ENCODE measurements around the gene WNT3.

The WNT3 gene

DNA sequence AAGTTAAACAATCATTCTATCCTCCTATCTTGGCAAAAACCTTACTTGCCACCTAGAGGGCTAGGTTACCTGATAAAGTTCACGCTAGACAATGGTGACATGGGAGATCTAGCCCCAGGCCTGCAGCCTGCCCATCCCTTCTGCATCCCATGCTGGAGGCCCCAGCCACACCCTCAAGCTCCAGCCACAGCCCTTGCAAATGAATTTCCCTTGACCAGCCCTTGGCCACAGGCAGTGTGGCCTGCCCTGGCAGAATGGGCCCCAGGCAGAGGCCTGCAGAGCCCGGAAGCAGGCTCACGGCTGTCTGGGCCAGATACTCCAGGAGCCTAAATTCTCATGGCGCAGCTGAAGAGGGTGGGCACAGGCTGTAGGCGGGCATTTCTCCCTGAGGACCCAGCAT, 14.9 kb downstream of the WNT3 start:
- no peak for TF ChIP-seq CTCF (IDR thresholded peaks at IDR 0.05; ENCODE audit: insufficient read depth, low read depth, low read length, missing control alignments)
- DNase-seq (ENCODE audit: low read depth), result no peak
- no peak overlapping the region for H3K4me3 ChIP-seq (ENCODE audit: low read depth, low read length)

DNA sequence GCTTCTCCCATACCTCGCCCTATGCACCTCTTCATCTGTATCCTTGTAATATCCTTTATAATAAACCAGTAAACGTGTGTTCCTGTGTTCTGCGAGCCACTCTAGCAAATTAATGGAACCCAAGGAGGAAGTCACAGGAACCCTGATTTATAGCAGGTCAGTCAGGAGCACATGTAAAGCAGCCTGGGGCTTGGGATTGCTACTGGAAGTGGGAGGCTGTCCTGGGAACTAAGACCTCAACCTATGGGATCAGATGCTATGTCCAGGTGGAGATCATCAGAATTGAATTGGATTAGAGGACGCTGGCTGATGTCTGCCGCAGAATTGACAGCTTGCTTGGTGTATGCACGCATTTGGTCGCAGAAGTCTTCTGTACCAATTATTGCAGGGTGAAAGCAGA, 15.7 kb downstream of the WNT3 start:
- H3K4me3 ChIP-seq (ENCODE audit: low read depth, low read length), result no peak overlapping the region
- DNase-seq (ENCODE audit: low read depth), result no peak
- no peak for TF ChIP-seq CTCF (IDR thresholded peaks at IDR 0.05; ENCODE audit: insufficient read depth, low read depth, low read length, missing control alignments)

- TF ChIP-seq CTCF (IDR thresholded peaks at IDR 0.05; ENCODE audit: insufficient read depth, low read depth, low read length, missing control alignments), result no peak
- no peak for DNase-seq (ENCODE audit: low read depth)
- H3K4me3 ChIP-seq (ENCODE audit: low read depth, low read length), result no peak overlapping the region
Observed at GRCh38 chr17:46800573-46800972, 17.9 kb downstream of the WNT3 start.

DNA sequence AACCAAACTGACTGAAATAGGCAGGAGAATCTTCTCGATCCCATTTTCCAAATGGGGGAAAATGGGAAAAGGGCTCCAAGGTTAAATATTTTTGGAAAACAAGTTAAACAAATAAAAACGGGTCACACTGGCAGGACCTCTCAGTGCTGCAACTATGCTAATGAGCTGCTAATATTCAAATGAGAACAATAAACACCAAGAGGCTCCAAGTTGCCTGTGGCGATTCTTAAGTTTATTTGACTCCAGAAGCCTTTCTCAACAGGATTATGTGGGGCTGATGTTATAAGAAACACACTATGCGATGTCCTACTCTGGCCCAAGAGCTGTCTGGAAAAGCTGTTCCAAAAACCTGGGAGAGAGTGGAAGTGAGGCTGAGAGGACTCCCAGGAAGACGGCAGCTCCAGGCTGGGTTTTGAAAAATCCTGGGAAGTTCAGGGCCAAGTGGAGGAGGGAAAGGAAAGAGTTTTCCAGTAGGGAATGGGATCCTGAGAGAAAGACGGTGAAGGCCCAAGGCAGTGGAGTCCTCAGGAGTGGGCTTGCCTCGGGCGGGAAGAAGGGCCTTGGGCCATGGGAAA, 21.4 kb downstream of the WNT3 start:
- no peak overlapping the region for H3K4me3 ChIP-seq (ENCODE audit: low read depth, low read length)
- TF ChIP-seq CTCF (IDR thresholded peaks at IDR 0.05; ENCODE audit: insufficient read depth, low read depth, low read length, missing control alignments), result no peak

DNA sequence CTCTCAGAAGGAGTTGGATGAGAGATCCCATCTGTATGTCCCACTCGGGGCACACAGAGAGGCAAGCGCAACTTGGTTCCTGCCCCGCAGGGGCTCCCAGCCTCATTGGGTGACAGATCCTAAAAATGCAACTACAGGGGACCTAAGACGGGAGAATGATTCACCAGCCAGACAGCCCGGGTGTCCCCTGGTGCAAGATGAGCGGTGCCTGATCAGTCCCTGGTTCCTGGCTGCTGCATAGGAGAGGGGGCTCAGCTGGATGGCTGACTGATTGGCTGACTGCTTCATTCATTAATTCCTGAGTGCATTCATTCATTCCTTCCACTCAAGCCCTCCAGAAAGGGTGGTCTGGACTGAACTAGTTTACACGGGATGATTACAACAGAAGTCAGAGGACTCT, 22.0 kb downstream of the WNT3 start:
- DNase-seq (ENCODE audit: low read depth), result no peak
- no peak for TF ChIP-seq CTCF (IDR thresholded peaks at IDR 0.05; ENCODE audit: insufficient read depth, low read depth, low read length, missing control alignments)
- no peak overlapping the region for H3K4me3 ChIP-seq (ENCODE audit: low read depth, low read length)

More for the DNA sequence above, 21.4 kb downstream of the WNT3 start:
- no peak for DNase-seq (ENCODE audit: low read depth)

DNA sequence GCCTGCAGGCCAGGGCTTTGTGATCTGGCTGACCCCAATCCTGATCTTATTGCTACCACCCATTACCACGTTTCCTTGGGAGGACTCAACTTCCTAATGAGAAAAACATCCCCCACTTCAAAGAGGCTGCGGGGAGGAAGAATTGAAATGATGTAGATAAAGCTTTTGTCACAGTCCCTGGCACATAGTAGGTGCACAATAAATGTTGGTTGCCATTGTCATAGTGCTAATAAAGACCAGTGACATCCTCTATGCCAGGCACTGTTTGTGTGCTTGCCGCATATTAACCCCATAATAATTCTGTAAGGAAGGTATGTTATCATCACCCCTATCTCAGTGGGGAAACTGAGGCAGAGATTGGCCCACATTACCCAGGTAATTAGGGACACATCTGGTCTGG, 22.4 kb downstream of the WNT3 start:
- TF ChIP-seq CTCF (IDR thresholded peaks at IDR 0.05; ENCODE audit: insufficient read depth, low read depth, low read length, missing control alignments), result no peak

GRCh38 chr17:46795379-46795952, 23.0 kb downstream of the WNT3 start:
- DNase-seq (ENCODE audit: low read depth), result no peak
- no peak for TF ChIP-seq CTCF (IDR thresholded peaks at IDR 0.05; ENCODE audit: insufficient read depth, low read depth, low read length, missing control alignments)
- no peak overlapping the region for H3K4me3 ChIP-seq (ENCODE audit: low read depth, low read length)

More for the DNA sequence above, 22.4 kb downstream of the WNT3 start:
- DNase-seq (ENCODE audit: low read depth), result no peak
- H3K4me3 ChIP-seq (ENCODE audit: low read depth, low read length), result no peak overlapping the region
